GM12801 (cell line): ENCODE measurements around the gene CCHCR1.

ENCODE experiments used
- CTCF ChIP-seq: IDR thresholded peaks from one replicate; pipeline ENCODE4 v1.5.1; 2011; ENCODE audit warnings: control low read depth; ENCODE audit not compliant: insufficient read length; ENCODE audit errors: extremely low read depth

CCHCR1 gene

GRCh38 chr6:31170987-31171671 lies 13.5 kb upstream of the CCHCR1 start:
- TF ChIP-seq CTCF = no peak

- TF ChIP-seq CTCF = no peak
Observed at GRCh38 chr6:31170600-31170881, 12.9 kb upstream of the CCHCR1 start, which contains the start of gene POU5F1. TSS of gene POU5F1 (minus strand) at chr6:31170682. CDS start at chr6:31170620, 62 bp downstream.

- TF ChIP-seq CTCF = no peak
Observed at GRCh38 chr6:31169123-31169857, 11.7 kb upstream of the CCHCR1 start.

GRCh38 chr6:31168606-31169005 lies 11.0 kb upstream of the CCHCR1 start:
- no peak for TF ChIP-seq CTCF

GRCh38 chr6:31165986-31166385 lies 8.4 kb upstream of the CCHCR1 start:
- no peak for TF ChIP-seq CTCF

- no peak for TF ChIP-seq CTCF
Observed at GRCh38 chr6:31163922-31164321, 6.3 kb upstream of the CCHCR1 start.

GRCh38 chr6:31162463-31163165 lies 5.0 kb upstream of the CCHCR1 start:
- TF ChIP-seq CTCF = no peak
